Measurements from ENCODE around the gene PPP2R5B.

Gene PPP2R5B

GRCh38 chr11:64926689-64927088 lies 2.2 kb downstream of the PPP2R5B start:
- H3K36me3 ChIP-seq (ENCODE audit: control insufficient read depth, insufficient read depth, low read length): no peaks in the 10 kb centered on the region
- no peaks in the 10 kb centered on the region for H3K27me3 ChIP-seq (ENCODE audit: control insufficient read depth, insufficient read depth, low read length)
- no peak overlapping the region for H3K4me3 ChIP-seq (ENCODE audit: low read depth, low read length)
- H3K27ac ChIP-seq: no peak overlapping the region
- peaks cover 2% of the 10 kb centered on the region for H3K4me1 ChIP-seq
- H3K9ac ChIP-seq: no peak overlapping the region
- H3K4me2 ChIP-seq (ENCODE audit: low read length): no peak overlapping the region
- TF ChIP-seq, protein P1, sequence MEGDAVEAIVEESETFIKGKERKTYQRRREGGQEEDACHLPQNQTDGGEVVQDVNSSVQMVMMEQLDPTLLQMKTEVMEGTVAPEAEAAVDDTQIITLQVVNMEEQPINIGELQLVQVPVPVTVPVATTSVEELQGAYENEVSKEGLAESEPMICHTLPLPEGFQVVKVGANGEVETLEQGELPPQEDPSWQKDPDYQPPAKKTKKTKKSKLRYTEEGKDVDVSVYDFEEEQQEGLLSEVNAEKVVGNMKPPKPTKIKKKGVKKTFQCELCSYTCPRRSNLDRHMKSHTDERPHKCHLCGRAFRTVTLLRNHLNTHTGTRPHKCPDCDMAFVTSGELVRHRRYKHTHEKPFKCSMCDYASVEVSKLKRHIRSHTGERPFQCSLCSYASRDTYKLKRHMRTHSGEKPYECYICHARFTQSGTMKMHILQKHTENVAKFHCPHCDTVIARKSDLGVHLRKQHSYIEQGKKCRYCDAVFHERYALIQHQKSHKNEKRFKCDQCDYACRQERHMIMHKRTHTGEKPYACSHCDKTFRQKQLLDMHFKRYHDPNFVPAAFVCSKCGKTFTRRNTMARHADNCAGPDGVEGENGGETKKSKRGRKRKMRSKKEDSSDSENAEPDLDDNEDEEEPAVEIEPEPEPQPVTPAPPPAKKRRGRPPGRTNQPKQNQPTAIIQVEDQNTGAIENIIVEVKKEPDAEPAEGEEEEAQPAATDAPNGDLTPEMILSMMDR (IDR thresholded peaks at IDR 0.05): no peak
- no peaks in the 10 kb centered on the region for H3K9me3 ChIP-seq (ENCODE audit: control insufficient read depth, low read length)
- H3K79me2 ChIP-seq: no peaks in the 10 kb centered on the region
- H2AFZ ChIP-seq: no peak overlapping the region

DNA sequence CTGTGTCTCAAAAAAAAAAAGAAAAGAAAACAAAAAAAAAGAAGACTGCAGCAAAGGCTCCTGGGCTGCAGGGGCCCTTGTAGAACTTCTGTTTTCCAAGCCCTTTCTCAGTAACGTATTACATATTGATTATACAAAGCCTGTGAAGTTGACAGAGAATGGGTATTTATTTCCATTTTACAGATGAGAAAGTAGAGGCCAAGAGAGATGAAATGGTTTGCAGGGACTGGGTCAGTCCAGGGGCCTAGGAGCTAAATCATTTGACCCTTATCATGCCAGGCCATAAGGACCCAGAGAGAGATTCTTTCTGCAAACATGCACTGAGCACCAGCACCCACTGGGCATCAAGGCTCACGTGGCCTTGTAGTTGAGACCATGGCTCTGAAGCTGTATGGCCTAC lies 4.5 kb downstream of the PPP2R5B start:
- H3K36me3 ChIP-seq (ENCODE audit: control insufficient read depth, insufficient read depth, low read length): no peaks in the 10 kb centered on the region

DNA sequence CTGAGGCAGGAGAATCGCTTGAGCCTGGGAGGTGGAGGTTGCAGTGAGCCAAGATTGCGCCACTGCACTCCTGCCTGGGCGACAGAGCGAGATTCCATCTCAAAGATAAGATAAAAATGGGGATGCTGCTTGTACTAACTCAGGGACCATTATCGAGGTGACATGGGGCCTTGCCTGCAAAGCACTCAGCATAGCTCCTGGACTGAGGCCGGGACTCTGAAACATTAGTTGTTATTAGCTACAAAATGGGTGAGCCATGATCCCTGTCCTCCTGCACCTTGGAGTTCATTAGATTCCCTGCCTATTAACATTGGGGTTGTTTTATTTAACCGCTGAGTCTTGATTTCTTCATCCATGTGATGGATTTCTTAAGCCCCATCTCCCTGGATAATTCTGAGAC lies 5.1 kb downstream of the PPP2R5B start:
- H3K36me3 ChIP-seq (ENCODE audit: control insufficient read depth, insufficient read depth, low read length): no peaks in the 10 kb centered on the region
- H3K4me1 ChIP-seq: no peaks in the 10 kb centered on the region
- no peak overlapping the region for H3K9ac ChIP-seq
- H3K4me2 ChIP-seq (ENCODE audit: low read length): no peak overlapping the region
- H3K79me2 ChIP-seq: no peaks in the 10 kb centered on the region
- H2AFZ ChIP-seq: no peak overlapping the region
- H3K27ac ChIP-seq: no peak overlapping the region
- TF ChIP-seq, protein P1 (IDR thresholded peaks at IDR 0.05): no peak
- H3K4me3 ChIP-seq (ENCODE audit: low read depth, low read length): no peak overlapping the region
- H3K27me3 ChIP-seq (ENCODE audit: control insufficient read depth, insufficient read depth, low read length): no peaks in the 10 kb centered on the region
- no peaks in the 10 kb centered on the region for H3K9me3 ChIP-seq (ENCODE audit: control insufficient read depth, low read length)

More for the DNA sequence above, 4.5 kb downstream of the PPP2R5B start:
- H3K9me3 ChIP-seq (ENCODE audit: control insufficient read depth, low read length): no peaks in the 10 kb centered on the region
- H3K4me2 ChIP-seq (ENCODE audit: low read length): no peak overlapping the region
- TF ChIP-seq, protein P1 (IDR thresholded peaks at IDR 0.05): no peak
- H3K4me1 ChIP-seq: no peaks in the 10 kb centered on the region
- H3K27ac ChIP-seq: no peak overlapping the region
- H3K9ac ChIP-seq: no peak overlapping the region
- H3K4me3 ChIP-seq (ENCODE audit: low read depth, low read length): no peak overlapping the region
- no peaks in the 10 kb centered on the region for H3K27me3 ChIP-seq (ENCODE audit: control insufficient read depth, insufficient read depth, low read length)
- no peak overlapping the region for H2AFZ ChIP-seq
- no peaks in the 10 kb centered on the region for H3K79me2 ChIP-seq

- no peaks in the 10 kb centered on the region for H3K79me2 ChIP-seq
- TF ChIP-seq, protein P1 (IDR thresholded peaks at IDR 0.05): no peak
- no peaks in the 10 kb centered on the region for H3K36me3 ChIP-seq (ENCODE audit: control insufficient read depth, insufficient read depth, low read length)
- no peak overlapping the region for H3K9ac ChIP-seq
- no peaks in the 10 kb centered on the region for H3K27me3 ChIP-seq (ENCODE audit: control insufficient read depth, insufficient read depth, low read length)
- H3K27ac ChIP-seq: no peak overlapping the region
- no peaks in the 10 kb centered on the region for H3K4me1 ChIP-seq
- H3K9me3 ChIP-seq (ENCODE audit: control insufficient read depth, low read length): no peaks in the 10 kb centered on the region
- no peak overlapping the region for H2AFZ ChIP-seq
- no peak overlapping the region for H3K4me2 ChIP-seq (ENCODE audit: low read length)
- H3K4me3 ChIP-seq (ENCODE audit: low read depth, low read length): no peak overlapping the region
Observed at GRCh38 chr11:64930340-64930739, 5.9 kb downstream of the PPP2R5B start.

DNA sequence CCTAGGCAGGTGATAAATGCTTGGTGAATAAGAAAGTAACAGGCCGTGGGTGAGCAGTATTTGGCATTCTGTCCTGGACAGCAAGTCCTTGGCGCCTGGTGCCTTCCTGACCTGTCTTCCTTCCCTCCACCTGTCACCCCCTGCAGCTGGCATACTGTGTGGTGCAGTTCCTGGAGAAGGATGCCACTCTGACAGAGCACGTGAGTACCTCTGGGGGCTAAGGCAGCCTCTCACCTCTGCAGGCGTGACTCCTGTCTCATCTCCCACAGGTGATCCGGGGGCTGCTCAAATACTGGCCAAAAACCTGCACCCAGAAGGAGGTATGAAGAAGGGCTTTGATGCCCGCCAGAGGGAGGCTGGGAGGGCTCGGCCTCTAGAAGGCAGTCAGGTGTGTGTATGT lies 6.8 kb downstream of the PPP2R5B start:
- no peaks in the 10 kb centered on the region for H3K36me3 ChIP-seq (ENCODE audit: control insufficient read depth, insufficient read depth, low read length)
- TF ChIP-seq, protein P1 (IDR thresholded peaks at IDR 0.05): no peak

More for the DNA sequence above, 6.8 kb downstream of the PPP2R5B start:
- no peak overlapping the region for H2AFZ ChIP-seq
- no peaks in the 10 kb centered on the region for H3K4me1 ChIP-seq
- H3K9ac ChIP-seq: no peak overlapping the region
- H3K27me3 ChIP-seq (ENCODE audit: control insufficient read depth, insufficient read depth, low read length): no peaks in the 10 kb centered on the region
- no peaks in the 10 kb centered on the region for H3K79me2 ChIP-seq
- H3K4me3 ChIP-seq (ENCODE audit: low read depth, low read length): no peak overlapping the region
- H3K4me2 ChIP-seq (ENCODE audit: low read length): no peak overlapping the region
- no peaks in the 10 kb centered on the region for H3K9me3 ChIP-seq (ENCODE audit: control insufficient read depth, low read length)
- no peak overlapping the region for H3K27ac ChIP-seq

Measured in parathyroid adenoma (tissue), 2 donors.